ENCODE results near the gene ALS2. TPM values are rescaled to one million over a fixed set of nuclear protein-coding genes. Genes with fewer than 3 reads are reported as not detected.

The ALS2 gene
- total RNA-seq, 1 donor from 2014 or later: 8.4 TPM

GRCh38 chr2:201759567-201759966 lies 21.2 kb downstream of the ALS2 start:
- intact Hi-C loops (cut with micrococcal nuclease): no loop called here

- intact Hi-C loops (cut with micrococcal nuclease): no loop called here
Measured at GRCh38 chr2:201758873-201759272, 21.9 kb downstream of the ALS2 start.

GRCh38 chr2:201758234-201758633 lies 22.5 kb downstream of the ALS2 start:
- intact Hi-C loops (cut with micrococcal nuclease): no loop called here

GRCh38 chr2:201754717-201755415 lies 25.9 kb downstream of the ALS2 start:
- intact Hi-C loops (cut with micrococcal nuclease): loop anchor here (5.0 kb wide), 1 partner anchor 422 kb away; no protein-coding TSS in a partner anchor

- intact Hi-C loops (cut with micrococcal nuclease): loop anchor here (5.0 kb wide), 1 partner anchor 426 kb away; no protein-coding TSS in a partner anchor
Measured at GRCh38 chr2:201751566-201751965, 29.2 kb downstream of the ALS2 start.

GRCh38 chr2:201746551-201746950 lies 34.2 kb downstream of the ALS2 start:
- intact Hi-C loops (cut with micrococcal nuclease): no loop called here

- intact Hi-C loops (cut with micrococcal nuclease): no loop called here
Measured at GRCh38 chr2:201735486-201735885, 45.2 kb downstream of the ALS2 start.

GRCh38 chr2:201734111-201734510 lies 46.6 kb downstream of the ALS2 start:
- intact Hi-C loops (cut with micrococcal nuclease): no loop called here

- intact Hi-C loops (cut with micrococcal nuclease): no loop called here
Measured at GRCh38 chr2:201733544-201733943, 47.2 kb downstream of the ALS2 start.

- intact Hi-C loops (cut with micrococcal nuclease): no loop called here
Measured at GRCh38 chr2:201730651-201731285, 50.0 kb downstream of the ALS2 start.

GRCh38 chr2:201715459-201715858 lies 65.3 kb downstream of the ALS2 start:
- intact Hi-C loops (cut with micrococcal nuclease): no loop called here

- intact Hi-C loops (cut with micrococcal nuclease): no loop called here
Measured at GRCh38 chr2:201712726-201713125, 68.0 kb downstream of the ALS2 start.

GRCh38 chr2:201709747-201710146 lies 71.0 kb downstream of the ALS2 start:
- intact Hi-C loops (cut with micrococcal nuclease): no loop called here

GRCh38 chr2:201709049-201709448 lies 71.7 kb downstream of the ALS2 start:
- intact Hi-C loops (cut with micrococcal nuclease): no loop called here

- intact Hi-C loops (cut with micrococcal nuclease): no loop called here
Measured at GRCh38 chr2:201707753-201708152, 73.0 kb downstream of the ALS2 start.

- intact Hi-C loops (cut with micrococcal nuclease): no loop called here
Measured at GRCh38 chr2:201707142-201707541, 73.6 kb downstream of the ALS2 start.

GRCh38 chr2:201704536-201704935 lies 76.2 kb downstream of the ALS2 start:
- intact Hi-C loops (cut with micrococcal nuclease): no loop called here

GRCh38 chr2:201701646-201702045 lies 79.1 kb downstream of the ALS2 start:
- intact Hi-C loops (cut with micrococcal nuclease): no loop called here

GRCh38 chr2:201699416-201699815 lies 81.3 kb downstream of the ALS2 start:
- intact Hi-C loops (cut with micrococcal nuclease): no loop called here

GRCh38 chr2:201698588-201699226 lies 82.0 kb downstream of the ALS2 start, which contains the start of gene MPP4:
Gene MPP4 (minus strand): TSS chr2:201698644. CDS start chr2:201693954, 4,690 bp downstream.
- intact Hi-C loops (cut with micrococcal nuclease): no loop called here

- intact Hi-C loops (cut with micrococcal nuclease): no loop called here
Measured at GRCh38 chr2:201697899-201698298, 82.8 kb downstream of the ALS2 start.

GRCh38 chr2:201696151-201696659 lies 84.5 kb downstream of the ALS2 start:
- intact Hi-C loops (cut with micrococcal nuclease): no loop called here
